ENCODE measurements around the gene WDR82.

Gene WDR82

GRCh38 chr3:52238193-52238760 is 40.2 kb downstream of the WDR82 start:
- TF ChIP-seq CTCF (IDR thresholded peaks at IDR 0.05; ENCODE audit: borderline replicate concordance, control extremely low read depth, extremely low read depth, insufficient read depth, missing control alignments), result no peak
- no peak for DNase-seq (ENCODE audit: low spot score)
- in situ Hi-C loops (cut with MboI; ENCODE audit: low sequenced_read_pairs, unreplicated experiment), result loop anchor here (10.0 kb wide), 1 partner anchor 107 kb away; no protein-coding TSS in a partner anchor

GRCh38 chr3:52237657-52238172 is 40.7 kb downstream of the WDR82 start:
- TF ChIP-seq CTCF (IDR thresholded peaks at IDR 0.05; ENCODE audit: borderline replicate concordance, control extremely low read depth, extremely low read depth, insufficient read depth, missing control alignments), result no peak
- in situ Hi-C loops (cut with MboI; ENCODE audit: low sequenced_read_pairs, unreplicated experiment), result loop anchor here (10.0 kb wide), 1 partner anchor 107 kb away; no protein-coding TSS in a partner anchor
- no peak for DNase-seq (ENCODE audit: low spot score)

GRCh38 chr3:52237006-52237656 is 41.3 kb downstream of the WDR82 start:
- no peak for DNase-seq (ENCODE audit: low spot score)
- no peak for TF ChIP-seq CTCF (IDR thresholded peaks at IDR 0.05; ENCODE audit: borderline replicate concordance, control extremely low read depth, extremely low read depth, insufficient read depth, missing control alignments)
- in situ Hi-C loops (cut with MboI; ENCODE audit: low sequenced_read_pairs, unreplicated experiment), result loop anchor here (10.0 kb wide), 1 partner anchor 108 kb away; no protein-coding TSS in a partner anchor

GRCh38 chr3:52236424-52236886 is 42.0 kb downstream of the WDR82 start:
- DNase-seq (ENCODE audit: low spot score), result no peak
- no peak for TF ChIP-seq CTCF (IDR thresholded peaks at IDR 0.05; ENCODE audit: borderline replicate concordance, control extremely low read depth, extremely low read depth, insufficient read depth, missing control alignments)
- in situ Hi-C loops (cut with MboI; ENCODE audit: low sequenced_read_pairs, unreplicated experiment), result loop anchor here (10.0 kb wide), 1 partner anchor 108 kb away; no protein-coding TSS in a partner anchor

- in situ Hi-C loops (cut with MboI; ENCODE audit: low sequenced_read_pairs, unreplicated experiment), result loop anchor here (10.0 kb wide), 1 partner anchor 110 kb away; no protein-coding TSS in a partner anchor
- TF ChIP-seq CTCF (IDR thresholded peaks at IDR 0.05; ENCODE audit: borderline replicate concordance, control extremely low read depth, extremely low read depth, insufficient read depth, missing control alignments), result no peak
- no peak for DNase-seq (ENCODE audit: low spot score)
Measured at GRCh38 chr3:52234516-52235447, 43.7 kb downstream of the WDR82 start.

GRCh38 chr3:52233968-52234367 is 44.5 kb downstream of the WDR82 start:
- in situ Hi-C loops (cut with MboI; ENCODE audit: low sequenced_read_pairs, unreplicated experiment), result loop anchor here (10.0 kb wide), 1 partner anchor 111 kb away; no protein-coding TSS in a partner anchor
- no peak for DNase-seq (ENCODE audit: low spot score)
- TF ChIP-seq CTCF (IDR thresholded peaks at IDR 0.05; ENCODE audit: borderline replicate concordance, control extremely low read depth, extremely low read depth, insufficient read depth, missing control alignments), result no peak
